Activated T-cell treated with anti-CD3 and anti-CD28 coated beads, Interleukin-2, amount 50 U/mL, for 24 hours (primary cell): ENCODE data around the gene CHST11.
A peak's percentile ranks its signal among the peaks of the same experiment; 100 is the strongest.

ENCODE experiments used
- DNase-seq: peaks from one replicate; pipeline ENCODE4 v3.0.0-alpha.2; 2020
- H3K27ac Mint-ChIP-seq: 2 replicates; pipeline ENCODE4 v1.8.0; 2020; ENCODE audit warnings: mild to moderate bottlenecking, mixed read lengths
- H3K27me3 Mint-ChIP-seq: 2 replicates; pipeline ENCODE4 v1.8.0; 2020; ENCODE audit warnings: mixed read lengths
- H3K36me3 Mint-ChIP-seq: 2 replicates; pipeline ENCODE4 v1.8.0; 2020; ENCODE audit warnings: low read depth, mixed read lengths
- H3K4me1 Mint-ChIP-seq: 2 replicates; pipeline ENCODE4 v1.8.0; 2020; ENCODE audit warnings: low read depth, mixed read lengths
- H3K4me3 Mint-ChIP-seq: 2 replicates; pipeline ENCODE4 v1.8.0; 2020; ENCODE audit warnings: mild to moderate bottlenecking, moderate library complexity, mixed read lengths
- H3K9me3 Mint-ChIP-seq: 2 replicates; pipeline ENCODE4 v1.8.0; 2020; ENCODE audit warnings: mixed read lengths

Gene CHST11

DNA sequence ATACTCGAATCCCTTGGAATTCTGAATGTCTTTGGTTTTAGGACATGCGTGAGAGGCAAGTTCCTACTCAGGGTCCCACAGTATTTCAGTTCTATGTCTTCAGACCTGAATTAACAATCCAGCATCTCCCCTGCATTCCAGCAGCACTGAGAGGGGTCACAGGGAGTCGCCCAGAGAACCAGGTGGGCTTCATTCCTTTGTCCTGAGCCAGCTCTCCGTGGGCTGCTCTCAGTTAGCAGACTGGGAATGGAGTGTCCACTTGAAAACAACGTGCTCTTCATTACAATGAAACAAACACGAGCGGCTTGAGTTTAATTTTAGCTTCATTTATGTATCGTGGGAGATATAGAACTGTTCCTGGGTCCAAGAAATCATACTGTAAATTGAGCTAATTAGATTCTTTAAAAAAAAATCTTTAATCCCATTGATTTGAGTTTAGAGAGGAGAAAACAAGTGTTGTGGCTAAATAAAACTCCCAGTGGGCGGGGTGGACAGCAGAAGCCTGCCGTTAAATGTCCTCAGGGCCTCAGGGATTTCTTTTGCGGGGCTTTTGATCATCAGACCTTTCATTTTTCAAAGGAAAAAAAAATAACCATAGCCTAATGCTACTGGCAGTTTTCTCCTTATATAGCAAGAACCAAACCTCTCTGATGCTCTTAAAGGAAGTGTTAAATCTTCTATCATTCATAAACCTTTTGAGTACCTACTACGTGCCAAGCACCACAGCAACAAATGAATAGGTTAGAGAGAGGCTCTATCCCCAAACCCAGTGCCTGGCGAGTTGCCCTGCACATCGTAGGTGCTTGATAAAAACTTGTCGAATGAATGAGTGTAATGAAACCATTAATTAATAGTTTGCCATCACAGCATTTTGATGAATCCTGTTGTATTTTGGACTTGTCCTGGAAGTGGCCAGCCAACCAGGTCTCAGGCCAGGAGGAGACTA, 140.4 kb downstream of the CHST11 start:
- Mint-ChIP-seq H3K9me3 (no peaks in the 10 kb centered on the region), H3K36me3 (peaks cover 11% of the 10 kb centered on the region), H3K27ac (peak overlapping the region; percentile 5), H3K4me1 (peaks cover 62% of the 10 kb centered on the region), H3K27me3 (no peaks in the 10 kb centered on the region), H3K4me3 (no peak overlapping the region)
- DNase-seq: peak; percentile 22

- Mint-ChIP-seq H3K4me1 (peaks cover 64% of the 10 kb centered on the region), H3K36me3 (peaks cover 24% of the 10 kb centered on the region), H3K27me3 (no peaks in the 10 kb centered on the region), H3K27ac (no peak overlapping the region), H3K4me3 (no peak overlapping the region), H3K9me3 (no peaks in the 10 kb centered on the region)
- DNase-seq: no peak
Measured at GRCh38 chr12:104598342-104599271, 141.9 kb downstream of the CHST11 start.

- H3K27ac Mint-ChIP-seq: no peak overlapping the region
Measured at GRCh38 chr12:104599272-104600035, 142.7 kb downstream of the CHST11 start.

DNA sequence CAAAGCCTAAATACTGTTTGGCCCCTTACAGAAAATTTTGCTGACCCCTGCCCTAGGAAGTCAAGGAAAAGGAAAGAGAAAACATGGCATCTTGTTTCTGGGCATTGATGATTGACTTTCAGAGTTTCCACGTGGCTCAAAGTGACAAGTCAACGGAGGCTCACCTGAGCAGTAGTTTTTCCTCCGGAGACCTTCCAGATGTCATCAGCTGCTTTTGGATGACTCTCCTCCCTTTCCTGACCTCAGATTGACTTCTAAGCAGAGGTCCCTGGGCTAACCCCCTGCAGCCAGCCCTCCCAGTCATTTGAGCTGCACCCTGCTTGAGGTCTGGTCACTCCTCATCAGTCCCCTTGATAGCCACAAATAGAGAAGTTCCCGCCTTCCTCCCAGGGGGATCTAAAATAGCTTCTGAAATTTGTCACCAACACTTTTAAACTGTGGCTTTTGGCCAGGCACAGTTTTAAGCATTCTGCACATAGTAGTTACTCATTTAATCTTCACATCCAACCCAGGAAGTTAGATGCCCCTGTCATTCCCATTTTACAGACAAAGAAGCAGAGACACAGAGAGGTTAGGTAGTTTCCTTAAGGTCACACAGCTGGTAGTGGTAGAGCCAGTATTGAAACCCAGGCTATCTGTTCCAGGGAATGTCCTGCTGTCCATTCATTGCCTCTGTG, 143.4 kb downstream of the CHST11 start:
- Mint-ChIP-seq H3K4me1 (peaks cover 66% of the 10 kb centered on the region), H3K4me3 (no peak overlapping the region), H3K9me3 (no peaks in the 10 kb centered on the region), H3K36me3 (peaks cover 24% of the 10 kb centered on the region), H3K27me3 (no peaks in the 10 kb centered on the region), H3K27ac (no peak overlapping the region)
- DNase-seq: no peak

More at GRCh38 chr12:104599272-104600035, 142.7 kb downstream of the CHST11 start:
- no peaks in the 10 kb centered on the region for H3K27me3 Mint-ChIP-seq
- H3K36me3 Mint-ChIP-seq: peaks cover 24% of the 10 kb centered on the region
- H3K4me3 Mint-ChIP-seq: no peak overlapping the region
- no peaks in the 10 kb centered on the region for H3K9me3 Mint-ChIP-seq
- H3K4me1 Mint-ChIP-seq: peaks cover 65% of the 10 kb centered on the region
- no peak for DNase-seq

DNA sequence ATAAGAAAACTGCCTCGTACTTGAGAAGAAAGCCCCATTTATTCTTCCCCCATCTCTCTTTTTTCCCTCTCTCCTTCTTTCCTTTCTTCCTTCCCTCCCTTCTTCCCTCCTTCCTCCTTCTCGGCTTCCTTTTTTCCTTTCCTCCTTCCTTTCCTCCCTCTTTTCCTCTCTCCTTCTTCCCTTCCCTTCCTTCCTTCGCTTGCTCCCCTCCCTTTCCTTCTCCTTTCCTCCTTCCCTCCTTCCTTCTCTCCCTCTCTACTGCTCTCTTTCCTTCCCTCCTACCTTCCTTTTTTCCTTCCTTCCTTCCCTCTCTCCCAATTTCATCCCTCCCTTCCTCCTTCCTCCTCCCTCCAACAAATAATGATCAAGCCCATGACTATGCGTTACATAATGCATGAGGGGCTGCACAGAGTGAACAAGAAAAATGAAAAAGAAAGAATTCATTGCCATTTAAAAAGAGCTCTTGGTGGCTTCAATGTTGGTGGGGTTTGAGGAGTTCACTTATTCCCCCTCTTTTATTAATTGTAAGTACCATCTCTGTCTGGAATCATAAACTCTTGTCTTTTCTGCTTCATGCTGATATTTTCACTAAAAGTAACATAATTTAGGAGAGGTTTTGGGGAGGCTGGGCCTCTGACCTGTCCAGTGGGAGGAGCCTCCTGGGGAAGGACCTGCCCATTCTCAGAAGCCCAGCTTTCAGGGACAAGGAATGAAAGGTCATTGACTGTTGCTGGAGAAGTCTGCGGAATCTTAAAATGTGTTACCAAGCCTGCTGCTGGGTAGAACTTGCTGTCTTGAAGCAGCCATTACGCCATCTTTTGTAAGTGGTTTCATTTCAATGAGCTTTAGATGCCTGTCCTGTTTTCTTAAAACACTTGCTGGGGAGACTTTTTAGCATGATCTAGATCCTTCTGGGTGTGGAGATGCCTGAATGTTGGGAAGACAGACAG, 144.3 kb downstream of the CHST11 start:
- Mint-ChIP-seq H3K36me3 (peaks cover 28% of the 10 kb centered on the region), H3K9me3 (no peaks in the 10 kb centered on the region), H3K4me1 (peaks cover 63% of the 10 kb centered on the region), H3K27ac (peak overlapping the region; percentile 70), H3K4me3 (no peak overlapping the region), H3K27me3 (no peaks in the 10 kb centered on the region)
- no peak for DNase-seq

GRCh38 chr12:104602406-104602805, 145.7 kb downstream of the CHST11 start:
- Mint-ChIP-seq H3K36me3 (peaks cover 32% of the 10 kb centered on the region), H3K27me3 (no peaks in the 10 kb centered on the region), H3K27ac (peak overlapping the region; percentile 32), H3K4me3 (no peak overlapping the region), H3K4me1 (peaks cover 55% of the 10 kb centered on the region), H3K9me3 (no peaks in the 10 kb centered on the region)
- no peak for DNase-seq

- peak overlapping the region; percentile 32 for H3K27ac Mint-ChIP-seq
- no peak overlapping the region for H3K4me3 Mint-ChIP-seq
- no peaks in the 10 kb centered on the region for H3K27me3 Mint-ChIP-seq
- H3K4me1 Mint-ChIP-seq: peaks cover 57% of the 10 kb centered on the region
- H3K9me3 Mint-ChIP-seq: no peaks in the 10 kb centered on the region
- DNase-seq: no peak
- H3K36me3 Mint-ChIP-seq: peaks cover 32% of the 10 kb centered on the region
Measured at GRCh38 chr12:104602896-104603295, 146.1 kb downstream of the CHST11 start.

DNA sequence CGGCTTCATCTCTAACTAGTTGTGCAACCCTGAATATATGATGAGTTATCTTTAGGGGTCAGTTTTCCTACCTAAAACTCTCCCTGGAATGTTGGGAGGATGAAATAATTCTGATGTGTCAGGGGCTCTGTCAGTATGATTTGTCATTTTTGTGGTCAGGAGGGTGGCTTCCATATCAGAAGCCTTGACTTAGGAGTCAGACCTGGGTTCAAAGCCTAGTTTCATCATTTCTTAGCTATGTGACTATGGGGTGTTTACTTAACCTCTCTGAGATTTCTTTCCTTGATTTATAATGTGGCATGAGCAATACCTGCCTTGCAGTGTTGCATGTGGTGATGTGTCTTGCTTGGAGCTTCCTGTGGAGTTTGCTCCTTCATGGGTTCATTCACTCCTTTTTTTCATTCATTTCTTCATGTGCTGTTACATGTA, 146.8 kb downstream of the CHST11 start:
- Mint-ChIP-seq H3K4me1 (peaks cover 57% of the 10 kb centered on the region), H3K27ac (peak overlapping the region; percentile 76), H3K9me3 (no peaks in the 10 kb centered on the region), H3K36me3 (peaks cover 32% of the 10 kb centered on the region), H3K27me3 (no peaks in the 10 kb centered on the region), H3K4me3 (no peak overlapping the region)
- DNase-seq: no peak

DNA sequence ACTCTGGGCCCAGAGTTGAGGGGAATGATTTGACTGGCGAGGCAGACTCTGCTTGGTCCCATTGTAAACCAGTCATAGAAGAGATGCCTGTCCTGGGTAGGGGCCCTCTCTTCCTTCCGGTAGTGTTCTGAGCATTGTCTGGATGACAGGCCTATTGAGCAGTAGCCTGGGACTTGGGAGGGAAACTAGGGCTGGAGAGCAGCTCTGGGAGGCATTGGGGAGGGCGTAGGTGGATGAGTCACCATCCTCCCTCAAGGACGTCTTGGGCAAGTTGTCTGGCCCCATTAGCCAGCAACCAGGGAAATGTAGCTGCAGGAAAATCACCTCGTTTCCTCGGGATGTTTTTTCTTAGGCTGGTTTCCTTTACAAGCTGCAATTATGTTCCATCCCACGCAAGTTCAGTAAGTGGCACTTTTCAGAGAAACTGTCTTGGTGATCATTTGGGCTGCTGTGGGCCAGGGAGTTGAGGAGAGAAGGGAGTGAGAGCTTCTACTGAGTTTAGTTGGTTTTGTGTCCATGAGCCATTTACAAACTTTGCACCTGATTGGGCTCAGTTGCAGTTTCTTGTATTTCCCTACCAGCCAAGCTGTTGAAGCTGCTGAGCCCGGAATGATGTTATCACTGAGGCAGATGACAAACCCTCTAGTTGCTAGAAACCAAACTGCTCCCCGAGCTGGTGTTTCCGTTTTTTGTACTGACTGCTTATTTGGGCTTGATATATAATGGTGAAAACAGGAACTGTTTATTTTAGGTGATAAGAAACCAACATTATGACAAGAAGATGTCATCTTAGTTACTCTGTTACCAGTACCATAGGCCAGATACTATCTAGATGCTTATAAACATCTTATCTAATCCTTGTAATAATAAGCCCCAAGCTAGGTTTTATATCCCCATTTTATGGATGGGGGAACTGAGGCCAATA, 147.6 kb downstream of the CHST11 start:
- Mint-ChIP-seq H3K4me3 (peak overlapping the region; percentile 1), H3K36me3 (peaks cover 32% of the 10 kb centered on the region)

DNA sequence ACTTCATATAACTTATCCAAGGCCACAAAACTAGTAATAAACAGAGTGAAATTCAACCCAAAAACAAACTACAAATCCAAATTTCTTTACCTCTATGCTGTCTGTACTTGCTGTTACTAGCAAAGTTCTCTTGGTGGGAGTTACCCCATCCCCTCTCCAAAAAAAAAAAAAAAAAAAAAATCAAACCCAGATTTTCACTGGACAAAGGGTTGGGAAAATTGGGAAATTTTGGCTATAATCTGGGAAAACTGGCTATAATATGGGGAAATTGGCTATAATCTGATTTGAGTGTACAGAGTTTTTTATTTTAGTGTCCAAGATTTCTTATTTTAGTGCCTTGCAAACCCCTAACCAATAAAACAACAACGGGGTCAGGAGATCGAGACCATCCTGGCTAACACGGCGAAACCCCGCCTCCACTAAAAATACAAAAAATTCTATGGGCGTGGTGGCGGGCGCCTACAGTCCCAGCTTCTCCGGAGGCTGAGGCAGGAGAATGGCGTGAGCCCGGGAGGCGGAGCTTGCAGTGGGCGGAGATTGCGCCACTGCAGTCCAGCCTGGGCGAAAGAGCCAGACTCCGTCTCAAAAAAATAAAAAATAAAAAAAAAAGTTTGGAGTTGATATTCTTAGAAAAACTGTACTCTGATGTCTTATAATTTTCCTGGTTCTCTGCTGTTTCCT, 148.4 kb downstream of the CHST11 start:
- DNase-seq: no peak
- peak overlapping the region; percentile 76 for H3K27ac Mint-ChIP-seq
- peaks cover 55% of the 10 kb centered on the region for H3K4me1 Mint-ChIP-seq
- H3K36me3 Mint-ChIP-seq: peaks cover 32% of the 10 kb centered on the region
- no peak overlapping the region for H3K4me3 Mint-ChIP-seq
- no peaks in the 10 kb centered on the region for H3K27me3 Mint-ChIP-seq
- H3K9me3 Mint-ChIP-seq: no peaks in the 10 kb centered on the region

More for the DNA sequence above, 147.6 kb downstream of the CHST11 start:
- no peaks in the 10 kb centered on the region for H3K27me3 Mint-ChIP-seq
- H3K4me1 Mint-ChIP-seq: peaks cover 59% of the 10 kb centered on the region
- peak; percentile 53 for DNase-seq
- H3K9me3 Mint-ChIP-seq: no peaks in the 10 kb centered on the region
- peak overlapping the region; percentile 76 for H3K27ac Mint-ChIP-seq

GRCh38 chr12:104605685-104606084, 148.9 kb downstream of the CHST11 start:
- H3K9me3 Mint-ChIP-seq: no peaks in the 10 kb centered on the region
- peak overlapping the region; percentile 64 for H3K27ac Mint-ChIP-seq
- DNase-seq: no peak
- H3K4me1 Mint-ChIP-seq: peaks cover 55% of the 10 kb centered on the region
- H3K4me3 Mint-ChIP-seq: no peak overlapping the region
- H3K27me3 Mint-ChIP-seq: no peaks in the 10 kb centered on the region
- H3K36me3 Mint-ChIP-seq: peaks cover 34% of the 10 kb centered on the region
